Measurements from ENCODE around the gene TMEM164.

The TMEM164 gene

DNA sequence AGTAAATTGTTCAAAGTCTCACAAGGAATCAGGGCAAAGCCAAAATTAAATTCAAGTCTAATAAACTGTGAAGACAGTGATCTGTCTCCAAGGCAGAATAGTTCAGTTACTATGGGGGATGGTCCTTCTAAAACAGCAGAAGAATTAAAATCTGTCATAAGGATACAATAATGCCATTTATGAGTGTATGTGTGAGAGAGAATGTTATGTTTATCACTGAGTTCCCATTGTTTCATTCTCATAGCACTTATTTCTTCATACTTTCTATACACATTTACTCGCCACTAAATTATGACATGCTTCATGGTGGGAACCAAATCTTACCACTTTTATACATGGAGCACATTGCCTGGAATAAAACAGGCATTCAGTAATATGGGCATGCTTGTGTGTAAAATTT, 212.5 kb downstream of the TMEM164 start:
- DNase-seq = no peak

- DNase-seq = no peak
These were observed 213.1 kb downstream of the TMEM164 start for GRCh38 chrX:110216027-110216426.

DNA sequence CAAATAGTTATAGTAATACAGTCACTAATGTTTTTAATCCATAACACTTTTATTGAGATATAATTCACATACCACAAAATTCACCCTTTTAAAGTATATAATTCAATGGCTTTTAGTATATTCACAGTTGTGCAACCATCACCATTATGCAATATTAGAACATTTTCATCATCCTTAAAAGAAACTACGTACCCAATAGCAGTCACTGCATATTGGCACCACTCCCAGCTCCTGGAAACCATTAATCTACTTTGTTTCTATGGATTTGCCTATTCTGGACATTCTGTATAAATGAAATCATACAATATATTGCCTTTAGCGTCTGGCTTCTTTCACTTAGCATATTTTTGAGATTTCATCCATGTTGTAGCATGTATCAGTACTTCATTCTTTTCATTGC, 215.7 kb downstream of the TMEM164 start:
- DNase-seq = no peak

- no peak for DNase-seq
These were observed 217.0 kb downstream of the TMEM164 start for GRCh38 chrX:110219920-110220319.

DNA sequence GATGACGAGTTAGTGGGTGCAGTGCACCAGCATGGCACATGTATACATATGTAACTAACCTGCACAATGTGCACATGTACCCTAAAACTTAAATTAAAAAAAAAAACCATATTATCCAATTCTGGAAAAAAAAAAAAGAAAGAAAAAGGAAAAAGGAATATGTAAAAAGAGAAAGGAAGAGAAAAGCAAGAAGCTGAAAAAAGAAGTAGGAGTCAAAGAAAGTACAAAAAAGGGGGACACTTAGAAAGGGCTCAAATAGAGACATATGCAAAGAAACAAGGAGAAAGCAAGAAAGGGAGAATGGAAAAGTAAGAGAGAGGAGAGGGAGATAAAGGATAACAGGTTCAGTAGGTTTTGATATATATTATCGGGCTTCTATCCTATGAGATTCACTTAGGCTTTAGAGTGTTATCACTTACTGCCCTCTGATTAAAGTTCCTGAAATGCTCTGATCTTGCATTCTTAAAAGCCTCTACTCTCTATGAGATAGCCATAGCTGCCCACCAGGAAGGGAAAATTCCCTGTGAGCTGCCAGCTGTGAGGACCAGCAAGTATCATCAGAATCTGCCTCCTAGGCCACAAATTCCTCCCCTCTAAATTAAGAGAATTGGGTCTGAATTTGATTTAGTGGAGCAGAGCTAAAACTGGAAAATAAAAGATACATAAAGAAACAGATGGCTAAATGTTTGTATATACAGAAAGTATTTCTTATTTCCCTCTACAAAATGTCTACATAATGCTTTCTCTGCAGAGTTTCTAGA, 219.8 kb downstream of the TMEM164 start:
- no peak for DNase-seq

DNA sequence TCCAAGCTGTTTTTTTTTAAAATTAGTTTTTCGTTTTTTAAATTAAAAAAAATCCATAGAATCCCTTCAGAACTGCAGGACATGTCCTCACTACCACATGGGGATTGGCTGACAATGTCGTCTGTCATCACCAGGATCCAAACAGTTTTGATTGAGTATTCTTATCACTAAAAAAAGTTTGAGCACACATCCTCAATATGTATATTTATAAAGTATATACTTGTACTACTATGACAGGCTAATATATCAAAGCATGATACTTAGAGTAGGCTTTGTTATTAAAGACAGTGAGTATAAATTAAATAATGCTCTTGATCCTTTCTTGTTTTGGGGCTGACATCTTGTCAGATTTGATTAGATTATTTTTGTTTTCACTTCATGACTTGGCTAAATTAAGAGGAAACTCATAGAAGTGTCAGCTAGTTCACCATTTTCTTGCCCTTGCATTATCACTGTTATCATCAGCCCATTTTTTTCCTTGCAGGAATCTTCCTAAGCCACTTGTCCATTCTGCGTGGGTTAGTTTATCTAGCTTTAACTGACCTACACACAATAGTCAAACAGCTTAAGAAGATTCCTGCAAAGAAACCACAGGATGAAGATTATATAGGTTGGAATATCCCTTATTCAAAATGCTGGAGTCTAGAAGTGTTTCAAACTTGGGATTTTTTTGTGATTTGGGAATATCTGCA, 222.2 kb downstream of the TMEM164 start:
- DNase-seq = no peak

- DNase-seq = no peak
These were observed 224.0 kb downstream of the TMEM164 start for GRCh38 chrX:110226931-110227330.

All from NCI-H1436 treated with DMSO at 0.1 percent for 48 hours (cell line).